K562 (cell line): ENCODE data around the gene TMC8. TPM values are rescaled to one million over a fixed set of nuclear protein-coding genes. Genes with fewer than 3 reads are reported as not detected.

Experiments used
- ADNP ChIP-seq: fragments of 200-800 bp; sonication (Bioruptor generic); IDR thresholded peaks from 2 replicates; pipeline ENCODE4 v1.6.1; 2016; ENCODE audit warnings: missing genetic modification characterization, missing compliant biosample characterization
- CREBBP ChIP-seq: IDR thresholded peaks from one replicate; pipeline ENCODE4 v1.6.1; 2012; ENCODE audit warnings: low read depth, mild to moderate bottlenecking, control low read depth, inconsistent platforms, low read length
- IFI16 ChIP-seq: fragments of 250-450 bp; sonication (Bioruptor Pico); IDR thresholded peaks from 2 replicates; pipeline ENCODE4 v2.1.2; 2022; ENCODE audit warnings: mild to moderate bottlenecking, inconsistent platforms
- IRF2 ChIP-seq: sonication (generic); formaldehyde crosslinking; IDR thresholded peaks from 2 replicates; pipeline ENCODE4 v1.8.1; 2022; ENCODE audit warnings: mild to moderate bottlenecking, missing genetic modification reagents
- MNT ChIP-seq, 2 experiments: fragments of 450-650 bp; conservative IDR thresholded peaks; 2 replicates each; pipeline ENCODE4 v1.6.1; 2017; ENCODE audit warnings: mild to moderate bottlenecking in 2 of 2, moderate library complexity in 2 of 2
- MYC ChIP-seq, 2 experiments: fragments of 250-450 bp in 1 of 2; sonication (Bioruptor Pico) in 1 of 2; IDR thresholded peaks; 2 replicates each; pipeline versions ENCODE4 v1.5.1 to v1.6.1; 2012 to 2021; ENCODE audit warnings: low read depth in 2 of 2, borderline replicate concordance in 1 of 2, improper control_type of control experiment in 1 of 2, low read length in 1 of 2, mild to moderate bottlenecking in 1 of 2, moderate library complexity in 1 of 2
- PRPF4 ChIP-seq: fragments of 200-400 bp; formaldehyde crosslinking; IDR thresholded peaks from one replicate; pipeline ENCODE4 v1.6.1; 2017; ENCODE audit warnings: low read length, low read depth, mild to moderate bottlenecking; ENCODE audit not compliant: insufficient read depth, poor library complexity, severe bottlenecking
- RFX1 ChIP-seq: fragments of 450-650 bp; IDR thresholded peaks from 2 replicates; pipeline ENCODE4 v1.6.1; 2016; ENCODE audit warnings: mild to moderate bottlenecking, moderate library complexity
- RUNX1 ChIP-seq: sonication (generic); IDR thresholded peaks from 2 replicates; pipeline ENCODE4 v1.6.1; 2016; ENCODE audit warnings: antibody characterized with exemption, low read depth
- SMARCE1 ChIP-seq: fragments of 450-650 bp; IDR thresholded peaks from 2 replicates; pipeline ENCODE4 v1.7.1; 2016; ENCODE audit warnings: mild to moderate bottlenecking
- SP2 ChIP-seq: IDR thresholded peaks from 2 replicates; pipeline ENCODE4 v1.6.1; 2011; ENCODE audit warnings: mild to moderate bottlenecking, low read depth, low read length, moderate library complexity; ENCODE audit not compliant: poor library complexity, severe bottlenecking; ENCODE audit errors: extremely low read depth
- TAL1 ChIP-seq: fragments of 450-650 bp; IDR thresholded peaks from 2 replicates; pipeline ENCODE4 v1.6.1; 2016; ENCODE audit warnings: mild to moderate bottlenecking
- TFAM ChIP-seq: fragments of 250-450 bp; sonication (Bioruptor Pico); conservative IDR thresholded peaks from 2 replicates; pipeline ENCODE4 v1.5.0; 2021; ENCODE audit warnings: mild to moderate bottlenecking, moderate library complexity
- TGIF2 ChIP-seq: sonication (generic); formaldehyde crosslinking; IDR thresholded peaks from 2 replicates; pipeline ENCODE4 v1.8.1; 2022; ENCODE audit warnings: mild to moderate bottlenecking, missing genetic modification reagents, moderate library complexity
- THAP7 ChIP-seq: fragments of 250-450 bp; sonication (Bioruptor Pico); IDR thresholded peaks from 2 replicates; pipeline ENCODE4 v1.5.0; 2021
- THRA ChIP-seq: fragments of 450-650 bp; IDR thresholded peaks from 2 replicates; pipeline ENCODE4 v1.6.1; 2017; ENCODE audit warnings: mild to moderate bottlenecking, moderate library complexity
- TRIM28 ChIP-seq: fragments of 450-650 bp; IDR thresholded peaks from 2 replicates; pipeline ENCODE4 v1.6.1; 2017
- USF2 ChIP-seq: sonication (generic); formaldehyde crosslinking; IDR thresholded peaks from 2 replicates; pipeline ENCODE4 v1.5.0; 2020; ENCODE audit warnings: missing genetic modification reagents
- ZFP36 ChIP-seq: fragments of 150-350 bp; IDR thresholded peaks from 2 replicates; pipeline ENCODE4 v1.6.1; 2018; ENCODE audit warnings: low read length, low read depth; ENCODE audit not compliant: partially characterized antibody
- ZNF140 ChIP-seq: fragments of 250-450 bp; sonication (Bioruptor Pico); IDR thresholded peaks from 2 replicates; pipeline ENCODE4 v1.8.0; 2021; ENCODE audit warnings: moderate library complexity, mild to moderate bottlenecking, inconsistent platforms
- ZNF395 ChIP-seq: fragments of 200-800 bp; sonication (Bioruptor generic); IDR thresholded peaks from 2 replicates; pipeline ENCODE4 v1.6.1; 2017; ENCODE audit warnings: missing genetic modification characterization, missing compliant biosample characterization
- ZNF561 ChIP-seq: fragments of 450-650 bp; formaldehyde crosslinking; conservative IDR thresholded peaks from 2 replicates; pipeline ENCODE4 v1.4.0; 2020; ENCODE audit warnings: mild to moderate bottlenecking, moderate library complexity
- ZNF644 ChIP-seq: fragments of 200-800 bp; sonication (Bioruptor generic); IDR thresholded peaks from 2 replicates; pipeline ENCODE4 v1.6.1; 2016; ENCODE audit warnings: low read depth, missing genetic modification characterization, missing compliant biosample characterization
- ZNF785 ChIP-seq: fragments of 250-450 bp; sonication (Bioruptor Pico); IDR thresholded peaks from 2 replicates; pipeline ENCODE4 v1.4.0; 2020; ENCODE audit warnings: mild to moderate bottlenecking
- polyA plus RNA-seq, 8 experiments: library from polyadenylated mRNA; depleted of rRNA in 4 of 8; stranded (reverse) in 5 of 8; unstranded in 3 of 8; fragments of >200 nt; fragmentation: Nextera tagmentation in 2 of 8; fragmentation: Illumina TruSeq in 1 of 8; extraction: Ambion mirVana in 2 of 8; extraction: Trizol in 1 of 8; gene quantifications; 2 replicates each; pipeline versions ENCODE4 v1.2.1 to v1.2.3, GENCODE V29; 2011 to 2014; ENCODE audit warnings: inconsistent platforms in 1 of 8, missing spikeins in 1 of 8
- total RNA-seq, 7 experiments: library from RNA; depleted of rRNA in 6 of 7; stranded (reverse); fragments of >200 nt in 6 of 7; fragmentation: Illumina TruSeq in 2 of 7; extraction: Trizol in 2 of 7; gene quantifications; 2 replicates each; pipeline versions ENCODE4 v1.2.1 to v1.2.3, GENCODE V29; 2011 to 2021; ENCODE audit warnings: low replicate concordance in 1 of 7

The TMC8 gene
- total and polyA plus RNA-seq, 9 of the 15 experiments (the other 6 are each of a cell fraction or from before 2014, with no cell fraction given) = 0.13 to 10.9 (median 2.8) TPM

GRCh38 chr17:78127239-78127887 is 3.2 kb upstream of the TMC8 start (continued):
- TF ChIP-seq PRPF4 = no peak
- no peak for TF ChIP-seq ZNF395 (CRISPR knock-in tag)
- peak in 1 of 2 experiments; percentile 49; a peak in 2 of 4 replicates for TF ChIP-seq MNT (conservative IDR thresholded peaks at IDR 0.05)
- no peak for TF ChIP-seq TGIF2
- no peak for TF ChIP-seq RFX1
- TF ChIP-seq IFI16 (CRISPR knock-in tag) = no peak
- TF ChIP-seq USF2 (CRISPR knock-in tag) = no peak
- TF ChIP-seq ZNF785 (CRISPR knock-in tag) = no peak
- TF ChIP-seq ZFP36 = no peak
- no peak for TF ChIP-seq TAL1
- no peak for TF ChIP-seq SP2
- no peak for TF ChIP-seq ZNF644 (tag)
- no peak for TF ChIP-seq IRF2 (CRISPR knock-in tag)
- no peak for TF ChIP-seq SMARCE1
- no peak for TF ChIP-seq CREBBP
- TF ChIP-seq TFAM = no peak
- no peak for TF ChIP-seq THRA
- TF ChIP-seq THAP7 = no peak
- no peak for TF ChIP-seq ADNP (tag)
- peak; percentile 76; the same call in 1 of the 2 replicates for TF ChIP-seq MYC (IDR thresholded peaks at IDR 0.05; ENCODE audit: low read depth, low read length)
- TF ChIP-seq MYC (CRISPR knock-in tag; IDR thresholded peaks at IDR 0.05; ENCODE audit: borderline replicate concordance, low read depth) = 0 out of 2 replicates have a peak, but pooled peaks have one; percentile 34
- TF ChIP-seq TRIM28 = no peak
- no peak for TF ChIP-seq RUNX1
- TF ChIP-seq ZNF561 = no peak
- TF ChIP-seq ZNF140 (CRISPR knock-in tag) = no peak
